ENCODE data around the gene RORC. TPM values are rescaled to one million over a fixed set of nuclear protein-coding genes. Genes with fewer than 3 reads are reported as not detected.
"Not testable (repeated sequence)": the region's sequence is repeated elsewhere in the genome, so short reads cannot be mapped to it uniquely, and the experiment has no call there.

Gene RORC
- 6.2 TPM for total RNA-seq
- polyA plus RNA-seq: 10 to 100 TPM; 10.6 to 16.7 (median 15.1) TPM

- no peaks in the 10 kb centered on the region for H3K36me3 Mint-ChIP-seq
- H3K27me3 ChIP-seq (ENCODE audit: control insufficient read depth, insufficient read depth, low read length): no peaks in the 10 kb centered on the region
- H3K36me3 ChIP-seq (ENCODE audit: control insufficient read depth, insufficient read depth, low read length): no peaks in the 10 kb centered on the region
- H3K4me3 Mint-ChIP-seq: peak within 1 kb of the TSS; percentile 74 to 83 (median 79)
- peaks cover 88% of the 10 kb centered on the region for H3K4me1 ChIP-seq (ENCODE audit: control insufficient read depth, insufficient read depth, low read length, poor library complexity, severe bottlenecking)
- peak within 1 kb of the TSS; percentile 26 for H3K4me3 ChIP-seq (ENCODE audit: low read depth, low read length)
- DNase-seq (no peak), ATAC-seq (ENCODE audit: low read depth in 2 of 2) (no peak)
- peaks cover 16 to 83% (median 41%) of the 10 kb centered on the region in 4 donors for H3K4me1 Mint-ChIP-seq
- H3K9me3 Mint-ChIP-seq: no peaks in the 10 kb centered on the region
- H3K27ac ChIP-seq (ENCODE audit: insufficient read depth, low read length, poor library complexity, severe bottlenecking): peak within 1 kb of the TSS; percentile 65
- no peaks in the 10 kb centered on the region for H3K27me3 Mint-ChIP-seq
- H3K9me3 ChIP-seq (ENCODE audit: control insufficient read depth in 2 of 2, low read length in 2 of 2): no peaks in the 10 kb centered on the region
- peak within 1 kb of the TSS; percentile 76 to 94 (median 82) for H3K27ac Mint-ChIP-seq
Observed at GRCh38 chr1:151831605-151832004, at the start of gene RORC. Gene RORC, minus strand, starts transcription at chr1:151831802. Its CDS starts 38 bp downstream, at chr1:151831764.

DNA sequence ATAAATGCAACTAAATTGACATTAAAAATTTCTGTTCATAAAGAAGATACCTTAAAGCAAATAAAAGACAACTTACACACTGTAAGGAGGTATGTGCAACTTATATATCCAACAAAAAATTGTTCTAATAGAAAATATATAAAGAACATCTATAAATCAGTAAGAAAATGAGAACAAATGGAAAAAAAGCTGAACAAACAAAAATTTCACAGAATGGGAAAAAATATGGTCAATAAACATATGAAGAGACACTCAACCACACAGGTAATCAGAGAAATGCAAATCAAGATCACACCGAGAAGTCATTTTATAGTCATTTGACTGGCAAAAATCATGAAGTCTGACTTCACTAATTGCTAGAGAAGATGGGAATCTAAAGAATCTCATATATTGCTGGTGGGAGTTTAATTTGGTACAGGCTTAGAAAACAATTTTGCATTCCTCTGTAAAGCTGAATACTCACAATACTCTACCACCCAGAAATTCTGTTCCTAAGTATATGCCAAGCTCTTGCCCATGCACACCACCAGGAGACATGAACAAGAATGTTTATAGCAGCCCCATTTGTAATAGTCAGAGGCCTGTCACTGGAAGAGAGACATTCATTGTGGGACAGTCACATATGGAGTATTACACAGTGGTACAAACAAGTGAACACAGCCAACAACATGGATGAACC is 44.0 kb upstream of the RORC start:
- DNase-seq (no peak), ATAC-seq (ENCODE audit: low read depth in 2 of 2) (no peak)
- Histone ChIP-seq H3K4me3 (ENCODE audit: low read depth, low read length) (no peak overlapping the region), H3K9me3 (ENCODE audit: control insufficient read depth in 2 of 2, low read length in 2 of 2) (no peaks in the 10 kb centered on the region), H3K4me1 (ENCODE audit: control insufficient read depth, insufficient read depth, low read length, poor library complexity, severe bottlenecking) (no peaks in the 10 kb centered on the region), H3K36me3 (ENCODE audit: control insufficient read depth, insufficient read depth, low read length) (peaks cover 48% of the 10 kb centered on the region), H3K27ac (ENCODE audit: insufficient read depth, low read length, poor library complexity, severe bottlenecking) (no peak overlapping the region), H3K27me3 (ENCODE audit: control insufficient read depth, insufficient read depth, low read length) (no peaks in the 10 kb centered on the region)
- Mint-ChIP-seq H3K36me3 (peaks cover 49% of the 10 kb centered on the region), H3K27me3 (no peaks in the 10 kb centered on the region), H3K9me3 (no peaks in the 10 kb centered on the region), H3K4me3 (no peak overlapping the region), H3K27ac (peak overlapping the region in 2 of 3 donors; percentile 72 to 81), H3K4me1 (peaks cover 20 to 34% (median 23%) of the 10 kb centered on the region in 4 donors)

DNA sequence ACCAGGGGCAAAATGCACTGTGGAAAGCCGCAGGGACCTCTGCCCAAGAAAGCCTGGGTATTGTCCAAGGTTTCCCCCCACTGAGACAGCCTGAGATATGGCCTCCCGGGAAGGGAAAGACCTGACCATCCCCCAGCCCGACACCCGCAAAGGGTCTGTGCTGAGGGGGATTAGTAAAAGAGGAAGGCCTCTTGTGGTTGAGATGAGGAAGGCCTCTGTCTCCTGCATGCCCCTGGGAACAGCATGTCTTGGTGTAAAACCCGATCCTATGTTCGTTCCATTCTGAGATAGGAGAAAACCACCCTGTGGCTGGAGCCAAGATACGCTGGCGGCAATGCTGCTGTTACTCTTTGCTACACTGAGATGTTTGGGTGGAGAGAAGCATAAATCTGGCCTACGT is 41.2 kb upstream of the RORC start:
- H3K27me3 ChIP-seq (ENCODE audit: control insufficient read depth, insufficient read depth, low read length): not testable (repeated sequence)
- H3K4me1 Mint-ChIP-seq: peaks cover 14 to 37% (median 26%) of the 10 kb centered on the region in 4 donors

GRCh38 chr1:151871284-151872030 is 39.9 kb upstream of the RORC start:
- Mint-ChIP-seq H3K36me3 (peaks cover 36% of the 10 kb centered on the region), H3K9me3 (no peaks in the 10 kb centered on the region), H3K4me3 (no peak overlapping the region), H3K4me1 (peaks cover 14 to 31% (median 25%) of the 10 kb centered on the region in 4 donors), H3K27me3 (no peaks in the 10 kb centered on the region), H3K27ac (peak overlapping the region in 1 of 3 donors; percentile 44)
- ATAC-seq (ENCODE audit: low read depth in 2 of 2) (no peak), DNase-seq (no peak)
- no peak overlapping the region for H3K4me3 ChIP-seq (ENCODE audit: low read depth, low read length)
- peaks cover 34% of the 10 kb centered on the region for H3K36me3 ChIP-seq (ENCODE audit: control insufficient read depth, insufficient read depth, low read length)
- H3K4me1 ChIP-seq (ENCODE audit: control insufficient read depth, insufficient read depth, low read length, poor library complexity, severe bottlenecking): no peaks in the 10 kb centered on the region
- no peaks in the 10 kb centered on the region for H3K27me3 ChIP-seq (ENCODE audit: control insufficient read depth, insufficient read depth, low read length)
- no peaks in the 10 kb centered on the region for H3K9me3 ChIP-seq (ENCODE audit: control insufficient read depth in 2 of 2, low read length in 2 of 2)
- no peak overlapping the region for H3K27ac ChIP-seq (ENCODE audit: insufficient read depth, low read length, poor library complexity, severe bottlenecking)

More for the DNA sequence above, 41.2 kb upstream of the RORC start:
- H3K27me3 Mint-ChIP-seq; H3K9me3 ChIP-seq (ENCODE audit: control insufficient read depth in 2 of 2, low read length in 2 of 2); H3K4me3 Mint-ChIP-seq; H3K27ac ChIP-seq (ENCODE audit: insufficient read depth, low read length, poor library complexity, severe bottlenecking); H3K4me1 ChIP-seq (ENCODE audit: control insufficient read depth, insufficient read depth, low read length, poor library complexity, severe bottlenecking); H3K4me3 ChIP-seq (ENCODE audit: low read depth, low read length); DNase-seq; ATAC-seq (ENCODE audit: low read depth in 2 of 2); H3K9me3 Mint-ChIP-seq: not testable (repeated sequence)
- peaks cover 43% of the 10 kb centered on the region for H3K36me3 ChIP-seq (ENCODE audit: control insufficient read depth, insufficient read depth, low read length)
- Mint-ChIP-seq H3K36me3 (peaks cover 45% of the 10 kb centered on the region), H3K27ac (peak overlapping the region; percentile 31 to 85 (median 76))

DNA sequence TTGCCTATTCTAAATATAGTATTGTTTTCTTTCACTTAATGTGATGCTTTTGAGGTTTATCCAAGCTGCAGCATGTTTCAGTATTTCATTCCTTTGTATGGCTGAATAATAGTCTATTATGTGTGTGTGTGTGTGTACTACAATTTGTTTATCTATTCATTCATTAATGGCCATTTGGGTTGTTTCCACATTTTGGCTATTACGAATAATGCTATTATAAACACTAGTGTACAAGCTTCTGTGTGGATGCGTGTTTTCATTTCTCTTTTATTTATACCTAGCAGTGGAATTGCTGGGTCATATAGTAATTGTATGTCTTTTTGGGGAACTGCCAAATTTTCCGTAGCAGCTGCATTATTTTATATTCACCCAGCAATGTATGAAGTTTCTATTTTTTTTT is 36.9 kb upstream of the RORC start:
- no peaks in the 10 kb centered on the region for H3K27me3 Mint-ChIP-seq
- H3K4me1 ChIP-seq (ENCODE audit: control insufficient read depth, insufficient read depth, low read length, poor library complexity, severe bottlenecking): no peaks in the 10 kb centered on the region
- H3K4me1 Mint-ChIP-seq: peaks cover 6 to 20% (median 8%) of the 10 kb centered on the region in 4 donors
- peaks cover 10% of the 10 kb centered on the region for H3K36me3 ChIP-seq (ENCODE audit: control insufficient read depth, insufficient read depth, low read length)
- H3K27ac ChIP-seq (ENCODE audit: insufficient read depth, low read length, poor library complexity, severe bottlenecking): no peak overlapping the region
- H3K4me3 ChIP-seq (ENCODE audit: low read depth, low read length): no peak overlapping the region
- DNase-seq (no peak), ATAC-seq (ENCODE audit: low read depth in 2 of 2) (no peak)
- H3K27ac Mint-ChIP-seq: no peak overlapping the region
- no peak overlapping the region for H3K4me3 Mint-ChIP-seq
- no peaks in the 10 kb centered on the region for H3K9me3 ChIP-seq (ENCODE audit: control insufficient read depth in 2 of 2, low read length in 2 of 2)
- H3K27me3 ChIP-seq (ENCODE audit: control insufficient read depth, insufficient read depth, low read length): no peaks in the 10 kb centered on the region
- no peaks in the 10 kb centered on the region for H3K9me3 Mint-ChIP-seq
- H3K36me3 Mint-ChIP-seq: peaks cover 11% of the 10 kb centered on the region

- H3K4me1 Mint-ChIP-seq: peaks cover 6 to 15% (median 8%) of the 10 kb centered on the region in 4 donors
- no peak overlapping the region for H3K4me3 Mint-ChIP-seq
- peak overlapping the region in 2 of 3 donors; percentile 8 to 11 for H3K27ac Mint-ChIP-seq
- H3K9me3 Mint-ChIP-seq: no peaks in the 10 kb centered on the region
- Histone ChIP-seq H3K27ac (ENCODE audit: insufficient read depth, low read length, poor library complexity, severe bottlenecking) (no peak overlapping the region), H3K4me1 (ENCODE audit: control insufficient read depth, insufficient read depth, low read length, poor library complexity, severe bottlenecking) (no peaks in the 10 kb centered on the region), H3K9me3 (ENCODE audit: control insufficient read depth in 2 of 2, low read length in 2 of 2) (no peaks in the 10 kb centered on the region), H3K27me3 (ENCODE audit: control insufficient read depth, insufficient read depth, low read length) (no peaks in the 10 kb centered on the region), H3K36me3 (ENCODE audit: control insufficient read depth, insufficient read depth, low read length) (peaks cover 4% of the 10 kb centered on the region), H3K4me3 (ENCODE audit: low read depth, low read length) (no peak overlapping the region)
- H3K27me3 Mint-ChIP-seq: no peaks in the 10 kb centered on the region
- DNase-seq: peak in 1 of 3 donors; percentile 11
- no peak for ATAC-seq (ENCODE audit: low read depth in 2 of 2)
- peaks cover 5% of the 10 kb centered on the region for H3K36me3 Mint-ChIP-seq
Observed at GRCh38 chr1:151867765-151868411, 36.3 kb upstream of the RORC start.

DNA sequence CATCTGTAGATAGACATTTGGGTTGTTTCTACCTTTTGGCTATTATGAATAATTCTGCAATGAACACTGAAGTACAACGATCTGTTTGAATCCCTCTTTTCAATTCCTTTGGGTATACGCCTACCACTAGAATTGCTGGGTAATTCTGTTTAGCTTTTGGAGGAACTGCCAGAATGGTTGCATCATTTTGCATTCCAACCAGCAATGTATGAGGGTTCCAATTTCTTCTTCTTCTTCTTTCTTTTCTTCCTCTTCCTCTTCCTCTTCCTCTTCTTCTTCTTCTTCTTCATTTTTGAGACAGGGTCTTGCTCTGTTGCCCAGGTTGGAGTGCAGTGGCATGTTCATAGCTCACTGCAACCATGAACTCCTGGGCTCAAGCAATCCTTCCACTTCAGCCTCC is 35.7 kb upstream of the RORC start:
- no peak overlapping the region for H3K4me3 Mint-ChIP-seq
- Histone ChIP-seq H3K36me3 (ENCODE audit: control insufficient read depth, insufficient read depth, low read length) (no peaks in the 10 kb centered on the region), H3K4me3 (ENCODE audit: low read depth, low read length) (no peak overlapping the region), H3K9me3 (ENCODE audit: control insufficient read depth in 2 of 2, low read length in 2 of 2) (no peaks in the 10 kb centered on the region), H3K4me1 (ENCODE audit: control insufficient read depth, insufficient read depth, low read length, poor library complexity, severe bottlenecking) (no peaks in the 10 kb centered on the region), H3K27me3 (ENCODE audit: control insufficient read depth, insufficient read depth, low read length) (no peaks in the 10 kb centered on the region), H3K27ac (ENCODE audit: insufficient read depth, low read length, poor library complexity, severe bottlenecking) (no peak overlapping the region)
- no peaks in the 10 kb centered on the region for H3K9me3 Mint-ChIP-seq
- H3K27ac Mint-ChIP-seq: peak overlapping the region in 1 of 3 donors; percentile 11
- H3K36me3 Mint-ChIP-seq: peaks cover 3% of the 10 kb centered on the region
- ATAC-seq (ENCODE audit: low read depth in 2 of 2) (no peak), DNase-seq (no peak)
- H3K27me3 Mint-ChIP-seq: no peaks in the 10 kb centered on the region
- peaks cover 4 to 15% (median 8%) of the 10 kb centered on the region in 4 donors for H3K4me1 Mint-ChIP-seq
